Activated T-helper 1 cell treated with anti-CD3 and anti-CD28 coated beads, Interleukin-12 subunit alpha, Interleukin-12 subunit beta, Interleukin-2, Interleukin-4 antibody, amounts not matched to agents 30 ng/mL and 10 ng/mL and 1 ng/mL, durations not matched to agents 14 hours and 24 hours and 36 hours (primary cell): ENCODE data around the gene SDC3. TPM values are rescaled to one million over a fixed set of nuclear protein-coding genes. Genes with fewer than 3 reads are reported as not detected.

ENCODE experiments used
- DNase-seq: peaks from one replicate; pipeline ENCODE4 v3.0.0; 2021; ENCODE audit warnings: low spot score
- H3K27ac Mint-ChIP-seq: one replicate; pipeline ENCODE4 v1.8.0; 2021; ENCODE audit warnings: mild to moderate bottlenecking, mixed read lengths
- H3K27me3 Mint-ChIP-seq: one replicate; pipeline ENCODE4 v1.8.0; 2022; ENCODE audit warnings: mild to moderate bottlenecking, moderate library complexity, mixed read lengths; ENCODE audit not compliant: insufficient read depth
- H3K36me3 Mint-ChIP-seq: one replicate; pipeline ENCODE4 v1.8.0; 2021; ENCODE audit warnings: low read depth, mixed read lengths
- H3K4me1 Mint-ChIP-seq: one replicate; pipeline ENCODE4 v1.8.0; 2021; ENCODE audit warnings: low read depth, mixed read lengths
- H3K4me3 Mint-ChIP-seq: one replicate; pipeline ENCODE4 v1.8.0; 2021; ENCODE audit warnings: mild to moderate bottlenecking, moderate library complexity, mixed read lengths
- H3K9me3 Mint-ChIP-seq: one replicate; pipeline ENCODE4 v1.8.0; 2021; ENCODE audit warnings: mixed read lengths
- intact Hi-C: fragments of 100-400 bp; cut with micrococcal nuclease; formaldehyde crosslinking; loops from one replicate; pipeline ENCODE4 v1.15.1; 2024
- total RNA-seq: library from RNA; stranded (reverse); gene quantifications from 2 replicates; pipeline ENCODE4 v1.2.3, GENCODE V29; 2022

The SDC3 gene
- total RNA-seq, 1 donor from 2014 or later: 0.26 TPM

GRCh38 chr1:30878559-30878958 lies 30.0 kb downstream of the SDC3 start:
- Mint-ChIP-seq H3K27ac (no peak overlapping the region), H3K27me3 (peaks cover 19% of the 10 kb centered on the region), H3K9me3 (no peaks in the 10 kb centered on the region), H3K36me3 (no peaks in the 10 kb centered on the region), H3K4me1 (no peaks in the 10 kb centered on the region), H3K4me3 (no peak overlapping the region)
- DNase-seq: no peak
- intact Hi-C loops: no loop called here

- no peaks in the 10 kb centered on the region for H3K4me1 Mint-ChIP-seq
- no peak overlapping the region for H3K4me3 Mint-ChIP-seq
- peaks cover 19% of the 10 kb centered on the region for H3K27me3 Mint-ChIP-seq
- no peaks in the 10 kb centered on the region for H3K9me3 Mint-ChIP-seq
- DNase-seq: no peak
- H3K36me3 Mint-ChIP-seq: no peaks in the 10 kb centered on the region
- intact Hi-C loops: no loop called here
- H3K27ac Mint-ChIP-seq: no peak overlapping the region
These were observed 30.5 kb downstream of the SDC3 start for GRCh38 chr1:30878016-30878415.

GRCh38 chr1:30877205-30877912 lies 31.2 kb downstream of the SDC3 start:
- Mint-ChIP-seq H3K27me3 (peaks cover 19% of the 10 kb centered on the region), H3K4me3 (no peak overlapping the region), H3K4me1 (no peaks in the 10 kb centered on the region), H3K36me3 (no peaks in the 10 kb centered on the region), H3K9me3 (no peaks in the 10 kb centered on the region), H3K27ac (no peak overlapping the region)
- no peak for DNase-seq
- intact Hi-C loops: no loop called here

GRCh38 chr1:30876451-30877204 lies 31.9 kb downstream of the SDC3 start:
- intact Hi-C loops: no loop called here
- H3K27me3 Mint-ChIP-seq: peaks cover 16% of the 10 kb centered on the region
- no peak overlapping the region for H3K27ac Mint-ChIP-seq
- no peaks in the 10 kb centered on the region for H3K36me3 Mint-ChIP-seq
- H3K4me1 Mint-ChIP-seq: no peaks in the 10 kb centered on the region
- H3K9me3 Mint-ChIP-seq: no peaks in the 10 kb centered on the region
- H3K4me3 Mint-ChIP-seq: no peak overlapping the region
- DNase-seq: no peak

GRCh38 chr1:30875916-30876315 lies 32.6 kb downstream of the SDC3 start:
- no peak for DNase-seq
- H3K4me1 Mint-ChIP-seq: no peaks in the 10 kb centered on the region
- no peaks in the 10 kb centered on the region for H3K36me3 Mint-ChIP-seq
- no peak overlapping the region for H3K4me3 Mint-ChIP-seq
- H3K27ac Mint-ChIP-seq: no peak overlapping the region
- H3K27me3 Mint-ChIP-seq: peaks cover 19% of the 10 kb centered on the region
- H3K9me3 Mint-ChIP-seq: no peaks in the 10 kb centered on the region
- intact Hi-C loops: no loop called here

GRCh38 chr1:30875197-30875596 lies 33.4 kb downstream of the SDC3 start:
- peaks cover 19% of the 10 kb centered on the region for H3K27me3 Mint-ChIP-seq
- no peak for DNase-seq
- intact Hi-C loops: no loop called here
- no peaks in the 10 kb centered on the region for H3K36me3 Mint-ChIP-seq
- H3K4me1 Mint-ChIP-seq: no peaks in the 10 kb centered on the region
- H3K4me3 Mint-ChIP-seq: no peak overlapping the region
- no peak overlapping the region for H3K27ac Mint-ChIP-seq
- no peaks in the 10 kb centered on the region for H3K9me3 Mint-ChIP-seq

- Mint-ChIP-seq H3K4me3 (no peak overlapping the region), H3K27ac (no peak overlapping the region), H3K4me1 (peaks cover 4% of the 10 kb centered on the region), H3K27me3 (peaks cover 20% of the 10 kb centered on the region), H3K36me3 (no peaks in the 10 kb centered on the region), H3K9me3 (no peaks in the 10 kb centered on the region)
- intact Hi-C loops: no loop called here
- no peak for DNase-seq
These were observed 34.4 kb downstream of the SDC3 start for GRCh38 chr1:30874176-30874575.

GRCh38 chr1:30872948-30873263 lies 35.7 kb downstream of the SDC3 start:
- H3K9me3 Mint-ChIP-seq: no peaks in the 10 kb centered on the region
- intact Hi-C loops: no loop called here
- no peak overlapping the region for H3K27ac Mint-ChIP-seq
- H3K4me3 Mint-ChIP-seq: no peak overlapping the region
- H3K4me1 Mint-ChIP-seq: peaks cover 7% of the 10 kb centered on the region
- H3K27me3 Mint-ChIP-seq: peaks cover 20% of the 10 kb centered on the region
- H3K36me3 Mint-ChIP-seq: no peaks in the 10 kb centered on the region
- DNase-seq: no peak

GRCh38 chr1:30872033-30872947 lies 36.3 kb downstream of the SDC3 start:
- H3K36me3 Mint-ChIP-seq: no peaks in the 10 kb centered on the region

GRCh38 chr1:30871276-30871871 lies 37.2 kb downstream of the SDC3 start:
- Mint-ChIP-seq H3K4me1 (peaks cover 7% of the 10 kb centered on the region), H3K27me3 (peaks cover 19% of the 10 kb centered on the region), H3K36me3 (no peaks in the 10 kb centered on the region), H3K4me3 (no peak overlapping the region), H3K9me3 (no peaks in the 10 kb centered on the region), H3K27ac (no peak overlapping the region)
- intact Hi-C loops: no loop called here
- no peak for DNase-seq

More at GRCh38 chr1:30872033-30872947, 36.3 kb downstream of the SDC3 start:
- Mint-ChIP-seq H3K9me3 (no peaks in the 10 kb centered on the region), H3K4me1 (peaks cover 7% of the 10 kb centered on the region), H3K4me3 (no peak overlapping the region), H3K27me3 (peaks cover 16% of the 10 kb centered on the region), H3K27ac (no peak overlapping the region)
- intact Hi-C loops: no loop called here
- DNase-seq: no peak

- no peak for DNase-seq
- intact Hi-C loops: no loop called here
- Mint-ChIP-seq H3K9me3 (no peaks in the 10 kb centered on the region), H3K27me3 (peaks cover 16% of the 10 kb centered on the region), H3K27ac (no peak overlapping the region), H3K36me3 (no peaks in the 10 kb centered on the region), H3K4me3 (no peak overlapping the region), H3K4me1 (peaks cover 7% of the 10 kb centered on the region)
These were observed 37.9 kb downstream of the SDC3 start for GRCh38 chr1:30870656-30871055.

- Mint-ChIP-seq H3K27me3 (peaks cover 20% of the 10 kb centered on the region), H3K4me3 (no peak overlapping the region), H3K36me3 (no peaks in the 10 kb centered on the region), H3K9me3 (no peaks in the 10 kb centered on the region), H3K4me1 (peaks cover 7% of the 10 kb centered on the region), H3K27ac (no peak overlapping the region)
- intact Hi-C loops: no loop called here
- DNase-seq: no peak
These were observed 38.5 kb downstream of the SDC3 start for GRCh38 chr1:30870035-30870434.
